ENCODE results near the gene KRTAP20-1. TPM values are rescaled to one million over a fixed set of nuclear protein-coding genes. Genes with fewer than 3 reads are reported as not detected.

The KRTAP20-1 gene
- total RNA-seq, 4 donors from 2014 or later = not detected

GRCh38 chr21:30592140-30592539 lies 24.1 kb upstream of the KRTAP20-1 start, which contains the start of gene KRTAP6-3:
TSS of gene KRTAP6-3 (plus strand) at chr21:30592440. CDS start at chr21:30592446, 6 bp downstream.
- no peak for TF ChIP-seq CTCF (IDR thresholded peaks at IDR 0.05)
- no peak for ATAC-seq (ENCODE audit: low FRiP score)
- DNase-seq (ENCODE audit: low spot score) = no peak

GRCh38 chr21:30598802-30599201 lies 17.4 kb upstream of the KRTAP20-1 start, which contains the start of gene KRTAP6-2:
TSS of gene KRTAP6-2 (minus strand) at chr21:30598902. CDS start at chr21:30598874, 28 bp downstream.
- ATAC-seq (ENCODE audit: low FRiP score) = no peak
- TF ChIP-seq CTCF (IDR thresholded peaks at IDR 0.05) = no peak

GRCh38 chr21:30600787-30601186 lies 15.4 kb upstream of the KRTAP20-1 start, which contains the start of gene KRTAP22-1:
TSS of gene KRTAP22-1 (plus strand) at chr21:30601087.
- no peak for TF ChIP-seq CTCF (IDR thresholded peaks at IDR 0.05)
- ATAC-seq (ENCODE audit: low FRiP score) = no peak
- no peak for DNase-seq (ENCODE audit: low spot score)

More at GRCh38 chr21:30598802-30599201, 17.4 kb upstream of the KRTAP20-1 start, which contains the start of gene KRTAP6-2:
- DNase-seq (ENCODE audit: low spot score) = no peak

GRCh38 chr21:30605968-30606367 lies 10.3 kb upstream of the KRTAP20-1 start:
- no peak for ATAC-seq (ENCODE audit: low FRiP score)
- no peak for TF ChIP-seq CTCF (IDR thresholded peaks at IDR 0.05)
- no peak for DNase-seq (ENCODE audit: low spot score)

GRCh38 chr21:30612132-30612531 lies 4.1 kb upstream of the KRTAP20-1 start:
- no peak for ATAC-seq (ENCODE audit: low FRiP score)
- DNase-seq (ENCODE audit: low spot score) = no peak
- no peak for TF ChIP-seq CTCF (IDR thresholded peaks at IDR 0.05)

- DNase-seq (ENCODE audit: low spot score) (no peak), ATAC-seq (ENCODE audit: low FRiP score) (no peak)
- TF ChIP-seq CTCF (IDR thresholded peaks at IDR 0.05) = no peak
Measured at GRCh38 chr21:30613836-30614235, 2.4 kb upstream of the KRTAP20-1 start, which contains the start of gene KRTAP6-1. TSS of gene KRTAP6-1 (minus strand) at chr21:30613930. CDS start at chr21:30613904, 26 bp downstream.

GRCh38 chr21:30615199-30615598 lies 1.0 kb upstream of the KRTAP20-1 start:
- TF ChIP-seq CTCF (IDR thresholded peaks at IDR 0.05) = no peak
- no peak for DNase-seq (ENCODE audit: low spot score)
- ATAC-seq (ENCODE audit: low FRiP score) = no peak

Measured in omental fat pad (tissue), 4 donors.